Measurements from ENCODE around the gene DMRT3. TPM values are rescaled to one million over a fixed set of nuclear protein-coding genes. Genes with fewer than 3 reads are reported as not detected.

DMRT3 gene
- total and polyA plus RNA-seq, 4 donors: not detected

- Histone ChIP-seq H3K36me3 (ENCODE audit: control insufficient read depth in 4 of 4, insufficient read depth in 3 of 4, low read depth in 1 of 4, low read length in 3 of 4) (no peaks in the 10 kb centered on the region), H3K27me3 (ENCODE audit: control insufficient read depth in 4 of 4, insufficient read depth in 4 of 4, low read length in 3 of 4) (peaks cover 0 to 17% (median 3%) of the 10 kb centered on the region in 4 donors), H3K4me1 (ENCODE audit: control insufficient read depth in 4 of 4, insufficient read depth in 4 of 4, low read length in 3 of 4) (no peaks in the 10 kb centered on the region), H3K9ac (ENCODE audit: low read depth in 1 of 2, low read length in 2 of 2) (no peak overlapping the region), H3K9me3 (ENCODE audit: control insufficient read depth in 4 of 4, low read length in 3 of 4) (no peaks in the 10 kb centered on the region), H3K4me3 (ENCODE audit: low read depth in 1 of 3, low read length in 3 of 3) (no peak overlapping the region), H3K27ac (ENCODE audit: low read depth in 1 of 2, low read length in 2 of 2) (no peak overlapping the region)
- TF ChIP-seq GABPA (IDR thresholded peaks at IDR 0.05 in 1 of 2, conservative IDR thresholded peaks at IDR 0.05 in 1 of 2) (no peak), FOXA1 (IDR thresholded peaks at IDR 0.05) (no peak), RXRA (IDR thresholded peaks at IDR 0.05) (no peak), SP1 (IDR thresholded peaks at IDR 0.05) (no peak), FOXA2 (IDR thresholded peaks at IDR 0.05) (no peak), RAD21 (IDR thresholded peaks at IDR 0.05) (no peak), ATF3 (IDR thresholded peaks at IDR 0.05) (no peak), YY1 (IDR thresholded peaks at IDR 0.05) (no peak), ZBTB33 (IDR thresholded peaks at IDR 0.05) (no peak), CTCF (IDR thresholded peaks at IDR 0.05; ENCODE audit: low read depth, low read length, missing input control) (no peak), HNF4A (conservative IDR thresholded peaks at IDR 0.05) (no peak), MAX (IDR thresholded peaks at IDR 0.05) (no peak)
- 43% methylated on average over 3 of the region's 3 CpGs for WGBS
- no peak for DNase-seq (ENCODE audit: low spot score)
These were observed 57.8 kb downstream of the DMRT3 start for GRCh38 chr9:1034271-1034670.

- no peak for DNase-seq (ENCODE audit: low spot score)
- TF ChIP-seq REST (IDR thresholded peaks at IDR 0.05) (no peak), CTCF (IDR thresholded peaks at IDR 0.05; ENCODE audit: low read depth, low read length, missing input control) (no peak), NR2F2 (IDR thresholded peaks at IDR 0.05) (no peak), TAF1 (conservative IDR thresholded peaks at IDR 0.05) (no peak), MAX (IDR thresholded peaks at IDR 0.05) (no peak), SP1 (IDR thresholded peaks at IDR 0.05) (no peak), YY1 (IDR thresholded peaks at IDR 0.05) (no peak), JUND (IDR thresholded peaks at IDR 0.05) (no peak), RXRA (IDR thresholded peaks at IDR 0.05) (no peak), FOXA2 (IDR thresholded peaks at IDR 0.05) (no peak), RAD21 (IDR thresholded peaks at IDR 0.05) (no peak), ATF3 (IDR thresholded peaks at IDR 0.05) (no peak), GABPA (IDR thresholded peaks at IDR 0.05 in 1 of 2, conservative IDR thresholded peaks at IDR 0.05 in 1 of 2) (no peak), ZBTB33 (IDR thresholded peaks at IDR 0.05) (no peak), HNF4G (IDR thresholded peaks at IDR 0.05) (no peak)
- 57% methylated on average over 4 of the region's 4 CpGs for WGBS
- no peak overlapping the region for H3K9ac ChIP-seq (ENCODE audit: low read depth in 1 of 2, low read length in 2 of 2)
- no peaks in the 10 kb centered on the region for H3K9me3 ChIP-seq (ENCODE audit: control insufficient read depth in 4 of 4, low read length in 3 of 4)
- H3K4me3 ChIP-seq (ENCODE audit: low read depth in 1 of 3, low read length in 3 of 3): no peak overlapping the region
- no peak overlapping the region for H3K27ac ChIP-seq (ENCODE audit: low read depth in 1 of 2, low read length in 2 of 2)
- no peaks in the 10 kb centered on the region for H3K36me3 ChIP-seq (ENCODE audit: control insufficient read depth in 4 of 4, insufficient read depth in 3 of 4, low read depth in 1 of 4, low read length in 3 of 4)
- H3K27me3 ChIP-seq (ENCODE audit: control insufficient read depth in 4 of 4, insufficient read depth in 4 of 4, low read length in 3 of 4): peaks cover 2 to 18% (median 15%) of the 10 kb centered on the region in 4 donors
- H3K4me1 ChIP-seq (ENCODE audit: control insufficient read depth in 4 of 4, insufficient read depth in 4 of 4, low read length in 3 of 4): peaks cover 0 to 5% (median 0%) of the 10 kb centered on the region in 4 donors
These were observed 63.1 kb downstream of the DMRT3 start for GRCh38 chr9:1039589-1039988.
